ENCODE results near the gene FANCC. TPM values are rescaled to one million over a fixed set of nuclear protein-coding genes. Genes with fewer than 3 reads are reported as not detected.

FANCC gene
- total and polyA plus RNA-seq, 2 experiments from 2014 or later, result 13.1 to 15.6 TPM

- H3K9me3 ChIP-seq (ENCODE audit: low read depth), result no peaks in the 10 kb centered on the region
- peaks cover 93% of the 10 kb centered on the region for H3K79me2 ChIP-seq
- H2AFZ ChIP-seq, result no peak overlapping the region
- no peak for DNase-seq (ENCODE audit: low spot score)
- H3K4me2 ChIP-seq, result no peak overlapping the region
- H3K27ac ChIP-seq, result no peak overlapping the region
- WGBS (ENCODE audit: low lambda C conversion rate, missing lambda C conversion rate), result 56% methylated on average over 8 of the region's 8 CpGs
- H4K20me1 ChIP-seq (ENCODE audit: insufficient read depth, poor library complexity, severe bottlenecking), result peaks cover 16% of the 10 kb centered on the region
- no peak overlapping the region for H3K4me3 ChIP-seq
- TF ChIP-seq EZH2 (IDR thresholded peaks at IDR 0.05; ENCODE audit: borderline replicate concordance) (no peak), EZH2phosphoT487 (IDR thresholded peaks at IDR 0.05; ENCODE audit: low read depth, severe bottlenecking, unreplicated experiment) (no peak), CTCF (IDR thresholded peaks at IDR 0.05; ENCODE audit: poor library complexity) (no peak)
- H3K4me1 ChIP-seq (ENCODE audit: insufficient read depth), result peaks cover 19% of the 10 kb centered on the region
- H3K27me3 ChIP-seq, result no peaks in the 10 kb centered on the region
- peaks cover 3% of the 10 kb centered on the region for H3K36me3 ChIP-seq (replicated peaks; ENCODE audit: insufficient read depth, low read depth)
- H3K9me2 ChIP-seq (replicated peaks; ENCODE audit: insufficient read depth), result no peaks in the 10 kb centered on the region
Measured at GRCh38 chr9:95086564-95086955, 230.9 kb downstream of the FANCC start.

GRCh38 chr9:95085861-95086563, 231.5 kb downstream of the FANCC start:
- 86% methylated on average over 40 of the region's 40 CpGs for WGBS (ENCODE audit: low lambda C conversion rate, missing lambda C conversion rate)
- no peaks in the 10 kb centered on the region for H3K9me3 ChIP-seq (ENCODE audit: low read depth)
- no peaks in the 10 kb centered on the region for H3K9me2 ChIP-seq (replicated peaks; ENCODE audit: insufficient read depth)
- no peak overlapping the region for H3K27ac ChIP-seq
- peaks cover 94% of the 10 kb centered on the region for H3K79me2 ChIP-seq
- TF ChIP-seq EZH2phosphoT487 (IDR thresholded peaks at IDR 0.05; ENCODE audit: low read depth, severe bottlenecking, unreplicated experiment), result no peak
- TF ChIP-seq CTCF (IDR thresholded peaks at IDR 0.05; ENCODE audit: poor library complexity), result no peak
- TF ChIP-seq EZH2 (IDR thresholded peaks at IDR 0.05; ENCODE audit: borderline replicate concordance), result no peak
- H2AFZ ChIP-seq, result no peak overlapping the region
- H3K36me3 ChIP-seq (replicated peaks; ENCODE audit: insufficient read depth, low read depth), result peaks cover 3% of the 10 kb centered on the region
- H3K4me2 ChIP-seq, result no peak overlapping the region
- DNase-seq (ENCODE audit: low spot score), result no peak
- H4K20me1 ChIP-seq (ENCODE audit: insufficient read depth, poor library complexity, severe bottlenecking), result peaks cover 16% of the 10 kb centered on the region
- no peak overlapping the region for H3K4me3 ChIP-seq
- no peaks in the 10 kb centered on the region for H3K27me3 ChIP-seq
- peaks cover 13% of the 10 kb centered on the region for H3K4me1 ChIP-seq (ENCODE audit: insufficient read depth)

GRCh38 chr9:95085036-95085770, 232.3 kb downstream of the FANCC start:
- Histone ChIP-seq H3K36me3 (replicated peaks; ENCODE audit: insufficient read depth, low read depth) (peaks cover 3% of the 10 kb centered on the region), H3K9me2 (replicated peaks; ENCODE audit: insufficient read depth) (no peaks in the 10 kb centered on the region), H3K4me2 (no peak overlapping the region), H3K9me3 (ENCODE audit: low read depth) (no peaks in the 10 kb centered on the region), H3K27me3 (no peaks in the 10 kb centered on the region), H3K4me3 (no peak overlapping the region), H4K20me1 (ENCODE audit: insufficient read depth, poor library complexity, severe bottlenecking) (peaks cover 17% of the 10 kb centered on the region), H2AFZ (no peak overlapping the region), H3K27ac (no peak overlapping the region), H3K4me1 (ENCODE audit: insufficient read depth) (peaks cover 5% of the 10 kb centered on the region), H3K79me2 (peaks cover 94% of the 10 kb centered on the region)
- no peak for TF ChIP-seq CTCF (IDR thresholded peaks at IDR 0.05; ENCODE audit: poor library complexity)
- no peak for TF ChIP-seq EZH2 (IDR thresholded peaks at IDR 0.05; ENCODE audit: borderline replicate concordance)
- no peak for TF ChIP-seq EZH2phosphoT487 (IDR thresholded peaks at IDR 0.05; ENCODE audit: low read depth, severe bottlenecking, unreplicated experiment)
- 96% methylated on average over 29 of the region's 29 CpGs for WGBS (ENCODE audit: low lambda C conversion rate, missing lambda C conversion rate)
- no peak for DNase-seq (ENCODE audit: low spot score)
